Measurements from ENCODE around the gene KCNK1. TPM values are rescaled to one million over a fixed set of nuclear protein-coding genes. Genes with fewer than 3 reads are reported as not detected.

Gene KCNK1
- total RNA-seq, 1 donor from 2014 or later, result 5.6 TPM

GRCh38 chr1:233714631-233715217 lies 100.8 kb downstream of the KCNK1 start:
- no peaks in the 10 kb centered on the region for H3K4me1 Mint-ChIP-seq (ENCODE audit: unreplicated experiment)
- no peak overlapping the region for H3K27ac Mint-ChIP-seq (ENCODE audit: unreplicated experiment)
- no peak for DNase-seq (ENCODE audit: low spot score)
- TF ChIP-seq CTCF (IDR thresholded peaks at IDR 0.05; ENCODE audit: unreplicated experiment), result no peak
- no peaks in the 10 kb centered on the region for H3K36me3 Mint-ChIP-seq (ENCODE audit: low read depth, unreplicated experiment)
- H3K9me3 Mint-ChIP-seq (ENCODE audit: unreplicated experiment), result no peaks in the 10 kb centered on the region
- no peak overlapping the region for H3K4me3 Mint-ChIP-seq (ENCODE audit: unreplicated experiment)
- no peaks in the 10 kb centered on the region for H3K27me3 Mint-ChIP-seq (ENCODE audit: unreplicated experiment)

GRCh38 chr1:233718057-233718456 lies 104.2 kb downstream of the KCNK1 start:
- H3K9me3 Mint-ChIP-seq (ENCODE audit: unreplicated experiment), result no peaks in the 10 kb centered on the region
- TF ChIP-seq CTCF (IDR thresholded peaks at IDR 0.05; ENCODE audit: unreplicated experiment), result no peak
- no peak overlapping the region for H3K27ac Mint-ChIP-seq (ENCODE audit: unreplicated experiment)

GRCh38 chr1:233719655-233720341 lies 105.9 kb downstream of the KCNK1 start:
- Mint-ChIP-seq H3K27me3 (ENCODE audit: unreplicated experiment) (peaks cover 1% of the 10 kb centered on the region), H3K9me3 (ENCODE audit: unreplicated experiment) (no peaks in the 10 kb centered on the region), H3K4me1 (ENCODE audit: unreplicated experiment) (peaks cover 11% of the 10 kb centered on the region), H3K36me3 (ENCODE audit: low read depth, unreplicated experiment) (no peaks in the 10 kb centered on the region), H3K4me3 (ENCODE audit: unreplicated experiment) (no peak overlapping the region), H3K27ac (ENCODE audit: unreplicated experiment) (no peak overlapping the region)
- TF ChIP-seq CTCF (IDR thresholded peaks at IDR 0.05; ENCODE audit: unreplicated experiment), result no peak
- DNase-seq (ENCODE audit: low spot score), result no peak

More at GRCh38 chr1:233718057-233718456, 104.2 kb downstream of the KCNK1 start:
- no peak for DNase-seq (ENCODE audit: low spot score)
- Mint-ChIP-seq H3K27me3 (ENCODE audit: unreplicated experiment) (no peaks in the 10 kb centered on the region), H3K4me1 (ENCODE audit: unreplicated experiment) (peaks cover 10% of the 10 kb centered on the region), H3K4me3 (ENCODE audit: unreplicated experiment) (no peak overlapping the region), H3K36me3 (ENCODE audit: low read depth, unreplicated experiment) (no peaks in the 10 kb centered on the region)

GRCh38 chr1:233721004-233721595 lies 107.2 kb downstream of the KCNK1 start:
- Mint-ChIP-seq H3K4me3 (ENCODE audit: unreplicated experiment) (no peak overlapping the region), H3K27ac (ENCODE audit: unreplicated experiment) (no peak overlapping the region), H3K9me3 (ENCODE audit: unreplicated experiment) (no peaks in the 10 kb centered on the region), H3K4me1 (ENCODE audit: unreplicated experiment) (peaks cover 17% of the 10 kb centered on the region), H3K27me3 (ENCODE audit: unreplicated experiment) (peaks cover 3% of the 10 kb centered on the region), H3K36me3 (ENCODE audit: low read depth, unreplicated experiment) (no peaks in the 10 kb centered on the region)
- DNase-seq (ENCODE audit: low spot score), result no peak
- no peak for TF ChIP-seq CTCF (IDR thresholded peaks at IDR 0.05; ENCODE audit: unreplicated experiment)

Small RNAs within 50 kb of the gene (microRNA-seq; reads per million reads assigned to microRNA genes)
- not detected for gene MIR4427 (ENCODE audit: unreplicated experiment)
